Uterus (tissue), 4 donors: ENCODE data around the gene BEND7. TPM values are rescaled to one million over a fixed set of nuclear protein-coding genes. Genes with fewer than 3 reads are reported as not detected.
A peak's percentile ranks its signal among the peaks of the same experiment; 100 is the strongest.
"Not testable (repeated sequence)": the region's sequence is repeated elsewhere in the genome, so short reads cannot be mapped to it uniquely, and the experiment has no call there.

Experiments
- DNase-seq, 2 donors: peaks; one replicate each; pipeline ENCODE4 v3.0.0-alpha.2; 2019 to 2020
- H3K27ac ChIP-seq, 2 donors: fragments of 200-600 bp; sonication (generic); 1 replicate in 1 of 2; 2 replicates in 1 of 2; pipeline ENCODE4 v1.5.1; 2016 to 2018
- H3K27me3 ChIP-seq, 2 donors: fragments of 200-600 bp; sonication (generic); one replicate each; pipeline ENCODE4 v1.5.1; 2018 to 2019; ENCODE audit warnings: control low read depth in 1 of 2
- H3K36me3 ChIP-seq, 2 donors: fragments of 200-600 bp; sonication (generic); one replicate each; pipeline ENCODE4 v1.5.1; 2019; ENCODE audit warnings: control low read depth in 1 of 2
- H3K4me1 ChIP-seq, 2 donors: fragments of 200-600 bp; sonication (generic); one replicate each; pipeline ENCODE4 v1.5.1; 2018 to 2019; ENCODE audit warnings: control low read depth in 1 of 2
- H3K4me3 ChIP-seq, 2 donors: fragments of 200-600 bp; sonication (generic); 1 replicate in 1 of 2; 2 replicates in 1 of 2; pipeline ENCODE4 v1.5.1; 2018 to 2019; ENCODE audit warnings: mild to moderate bottlenecking in 1 of 2
- H3K9me3 ChIP-seq, 2 donors: fragments of 200-600 bp; sonication (generic); one replicate each; pipeline ENCODE4 v1.5.1; 2019; ENCODE audit warnings: control low read depth in 1 of 2
- POLR2A ChIP-seq, 2 donors: fragments of 450-650 bp; IDR thresholded peaks; one replicate each; pipeline ENCODE4 v1.6.1; 2016; ENCODE audit warnings: antibody characterized with exemption in 2 of 2, mild to moderate bottlenecking in 1 of 2, moderate library complexity in 1 of 2
- intact Hi-C: fragments of 100-400 bp; cut with DNase I; formaldehyde crosslinking; loops from one replicate; pipeline ENCODE4 v1.15.1; 2023; ENCODE audit warnings: low total_unique reads
- total RNA-seq, 4 donors: library from RNA; depleted of rRNA in 3 of 4; stranded (reverse); fragments of >200 nt in 3 of 4; gene quantifications; one replicate each; pipeline versions ENCODE4 v1.1.0 to v1.2.4, GENCODE V29; 2014 to 2023
- TF ChIP-seq, protein P1 (sequence below), 4 experiments: fragments of 200-600 bp in 2 of 4; fragments of 450-650 bp in 2 of 4; sonication (generic) in 2 of 4; IDR thresholded peaks; one replicate each; pipeline ENCODE4 v1.5.1; 2016 to 2019; ENCODE audit warnings: antibody characterized with exemption in 4 of 4, mild to moderate bottlenecking in 2 of 4, moderate library complexity in 1 of 4
- donor health status: DM: yes; HTN: yes; CAD: no.

BEND7 gene
- total RNA-seq, 4 donors from 2014 or later: 3.3 to 32.7 (median 11.9) TPM

DNA sequence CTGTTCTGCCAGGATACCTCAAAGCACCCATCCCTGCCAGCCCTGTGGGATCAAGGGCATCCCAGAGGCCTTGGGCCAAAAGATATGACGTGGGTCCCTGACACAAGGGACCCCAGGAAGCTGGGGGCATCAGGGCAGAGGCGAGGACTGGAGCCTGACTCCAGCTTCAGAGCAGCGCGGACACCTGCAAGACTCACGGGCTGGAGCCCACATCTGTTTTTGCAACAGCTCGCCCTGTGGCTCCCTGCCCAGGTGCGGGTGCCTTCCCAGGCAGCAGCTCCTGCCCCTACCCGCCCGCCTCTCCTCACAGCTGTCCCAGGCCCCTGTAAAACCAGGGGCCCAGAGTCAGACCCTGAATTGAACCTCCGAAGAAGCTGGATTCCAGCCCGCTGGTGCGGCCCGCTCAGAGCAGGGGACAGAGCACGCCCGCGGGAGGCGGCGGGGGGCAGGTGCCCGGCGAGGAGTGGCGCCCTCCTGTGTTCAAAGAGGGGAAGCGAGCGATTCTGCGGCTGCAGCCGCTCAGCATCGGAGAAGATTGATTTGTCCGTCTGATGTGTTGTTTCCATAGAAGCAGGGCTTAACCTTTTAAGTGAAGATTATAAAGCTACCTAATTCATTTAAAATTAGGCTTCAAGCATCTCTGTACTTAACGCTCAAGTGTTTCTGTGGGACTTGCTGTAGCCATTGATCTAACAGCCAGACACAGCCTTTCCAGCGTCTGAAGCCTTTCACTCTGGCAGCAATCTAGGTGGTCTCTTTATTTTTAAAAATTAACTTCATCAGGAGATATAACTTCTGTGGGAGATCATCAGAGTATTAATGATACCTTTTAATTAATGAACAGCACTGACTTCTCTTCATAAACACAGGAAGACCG lies 88.4 kb downstream of the BEND7 start:
- DNase-seq: peak in 1 of 2 donors; percentile 35
- intact Hi-C loops: no loop called here
- H3K4me3 ChIP-seq: peak overlapping the region in 1 of 2 donors; percentile 15
- no peak overlapping the region for H3K27ac ChIP-seq
- H3K9me3 ChIP-seq: no peaks in the 10 kb centered on the region
- H3K36me3 ChIP-seq: no peaks in the 10 kb centered on the region
- H3K4me1 ChIP-seq: no peaks in the 10 kb centered on the region
- no peaks in the 10 kb centered on the region for H3K27me3 ChIP-seq
- TF ChIP-seq, protein P1, sequence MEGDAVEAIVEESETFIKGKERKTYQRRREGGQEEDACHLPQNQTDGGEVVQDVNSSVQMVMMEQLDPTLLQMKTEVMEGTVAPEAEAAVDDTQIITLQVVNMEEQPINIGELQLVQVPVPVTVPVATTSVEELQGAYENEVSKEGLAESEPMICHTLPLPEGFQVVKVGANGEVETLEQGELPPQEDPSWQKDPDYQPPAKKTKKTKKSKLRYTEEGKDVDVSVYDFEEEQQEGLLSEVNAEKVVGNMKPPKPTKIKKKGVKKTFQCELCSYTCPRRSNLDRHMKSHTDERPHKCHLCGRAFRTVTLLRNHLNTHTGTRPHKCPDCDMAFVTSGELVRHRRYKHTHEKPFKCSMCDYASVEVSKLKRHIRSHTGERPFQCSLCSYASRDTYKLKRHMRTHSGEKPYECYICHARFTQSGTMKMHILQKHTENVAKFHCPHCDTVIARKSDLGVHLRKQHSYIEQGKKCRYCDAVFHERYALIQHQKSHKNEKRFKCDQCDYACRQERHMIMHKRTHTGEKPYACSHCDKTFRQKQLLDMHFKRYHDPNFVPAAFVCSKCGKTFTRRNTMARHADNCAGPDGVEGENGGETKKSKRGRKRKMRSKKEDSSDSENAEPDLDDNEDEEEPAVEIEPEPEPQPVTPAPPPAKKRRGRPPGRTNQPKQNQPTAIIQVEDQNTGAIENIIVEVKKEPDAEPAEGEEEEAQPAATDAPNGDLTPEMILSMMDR (IDR thresholded peaks at IDR 0.05): peak; percentile 61 to 69 (median 63)
- TF ChIP-seq POLR2A (IDR thresholded peaks at IDR 0.05): no peak

DNA sequence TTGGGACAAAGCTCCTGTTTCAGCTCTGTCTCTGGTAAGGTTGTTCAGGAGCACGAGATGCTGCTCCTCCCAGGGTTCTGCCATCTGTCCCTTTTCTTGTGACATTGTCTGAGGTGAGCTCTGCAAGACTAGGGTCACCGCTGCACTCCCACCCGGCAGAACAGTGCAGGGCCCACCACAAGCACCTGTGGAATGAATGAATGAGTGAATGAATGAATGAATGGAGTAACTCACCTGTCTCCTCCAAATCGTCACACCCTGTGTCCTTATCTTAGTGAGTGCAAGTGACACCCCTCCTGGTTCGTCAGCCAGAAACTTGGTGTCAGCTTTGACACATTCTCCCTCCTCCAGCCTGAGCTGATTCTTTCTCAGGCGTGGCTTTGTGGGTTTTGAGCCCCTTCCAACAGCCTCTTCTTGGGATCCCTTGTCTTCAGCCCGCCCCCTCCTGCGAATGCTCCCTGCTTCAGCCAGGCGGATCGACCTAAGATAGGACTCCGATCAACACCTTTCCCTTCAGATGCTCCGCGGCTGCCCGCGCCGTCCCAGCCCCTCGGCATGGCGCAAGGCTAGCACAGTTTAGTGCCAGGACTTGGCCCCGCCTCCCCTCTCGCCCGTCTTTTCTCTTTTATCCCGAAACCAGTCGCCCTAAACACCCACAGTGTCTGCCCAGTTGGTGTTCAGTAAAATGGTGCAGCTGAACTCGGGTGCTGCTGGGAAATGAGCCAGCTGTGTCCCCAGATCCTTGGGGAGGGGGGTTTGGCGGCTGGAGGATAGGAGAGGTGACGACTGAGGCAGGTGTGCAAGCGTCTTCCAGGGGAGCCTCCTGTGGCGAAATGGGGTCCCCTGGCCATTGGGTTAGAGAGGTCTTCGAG lies 89.3 kb downstream of the BEND7 start:
- no peak overlapping the region for H3K4me3 ChIP-seq
- intact Hi-C loops: no loop called here
- H3K27ac ChIP-seq: no peak overlapping the region
- DNase-seq: peak; percentile 16 to 19
- no peak for TF ChIP-seq POLR2A (IDR thresholded peaks at IDR 0.05)
- TF ChIP-seq, protein P1 (IDR thresholded peaks at IDR 0.05): no peak
- no peaks in the 10 kb centered on the region for H3K27me3 ChIP-seq
- H3K4me1 ChIP-seq: no peaks in the 10 kb centered on the region
- no peaks in the 10 kb centered on the region for H3K9me3 ChIP-seq
- H3K36me3 ChIP-seq: no peaks in the 10 kb centered on the region

DNA sequence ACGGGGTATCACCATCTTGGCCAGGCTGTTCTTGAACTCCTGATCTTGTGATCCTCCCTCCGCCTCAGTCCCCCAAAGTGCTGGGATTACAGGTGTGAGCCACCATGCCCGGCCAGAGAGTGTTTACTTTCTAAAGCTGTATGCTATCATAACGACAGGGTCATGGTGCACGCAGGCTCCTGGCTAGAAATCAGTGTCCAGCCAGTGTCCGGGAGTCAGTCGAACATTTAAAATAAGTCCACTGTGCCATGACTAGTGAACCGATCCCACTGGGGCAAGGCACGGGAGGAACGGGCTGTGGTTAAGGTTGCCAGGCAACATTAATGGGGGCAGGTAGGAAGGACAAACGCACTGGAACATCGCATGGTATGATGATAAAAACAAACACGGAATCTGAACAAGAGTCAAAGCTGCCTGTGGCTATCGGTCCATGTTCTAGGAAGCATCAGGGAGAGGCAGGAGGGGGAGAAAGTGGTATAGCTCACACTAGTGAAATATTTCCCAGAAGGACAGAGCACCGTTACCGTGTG lies 91.7 kb downstream of the BEND7 start:
- TF ChIP-seq POLR2A (IDR thresholded peaks at IDR 0.05): no peak
- TF ChIP-seq, protein P1 (IDR thresholded peaks at IDR 0.05): no peak
- intact Hi-C loops: no loop called here
- H3K27ac ChIP-seq: no peak overlapping the region
- no peaks in the 10 kb centered on the region for H3K36me3 ChIP-seq
- no peaks in the 10 kb centered on the region for H3K9me3 ChIP-seq
- no peak for DNase-seq
- no peaks in the 10 kb centered on the region for H3K27me3 ChIP-seq
- H3K4me1 ChIP-seq: no peaks in the 10 kb centered on the region
- H3K4me3 ChIP-seq: no peak overlapping the region

DNA sequence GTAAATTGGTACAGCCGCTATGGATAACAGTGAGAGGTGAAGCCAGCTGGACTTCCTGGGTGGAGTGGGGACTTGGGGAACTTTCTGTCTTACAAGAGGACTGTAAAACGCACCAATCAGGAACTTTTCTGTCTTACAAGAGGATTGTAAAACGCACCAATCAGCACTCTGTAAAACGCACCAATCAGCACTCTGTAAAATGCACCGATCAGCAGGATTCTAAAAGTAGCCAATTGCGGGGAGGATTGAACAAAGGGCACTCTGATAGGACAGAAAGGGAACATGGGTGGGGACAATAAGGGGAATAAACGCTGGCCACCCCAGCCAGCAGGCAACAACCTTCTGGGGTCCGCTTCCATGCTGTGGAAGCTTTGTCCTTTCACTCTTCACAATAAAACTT lies 100.9 kb downstream of the BEND7 start:
- H3K27ac ChIP-seq, intact Hi-C loops, H3K4me1 ChIP-seq, DNase-seq, H3K9me3 ChIP-seq, H3K27me3 ChIP-seq, H3K36me3 ChIP-seq, H3K4me3 ChIP-seq: not testable (repeated sequence)

DNA sequence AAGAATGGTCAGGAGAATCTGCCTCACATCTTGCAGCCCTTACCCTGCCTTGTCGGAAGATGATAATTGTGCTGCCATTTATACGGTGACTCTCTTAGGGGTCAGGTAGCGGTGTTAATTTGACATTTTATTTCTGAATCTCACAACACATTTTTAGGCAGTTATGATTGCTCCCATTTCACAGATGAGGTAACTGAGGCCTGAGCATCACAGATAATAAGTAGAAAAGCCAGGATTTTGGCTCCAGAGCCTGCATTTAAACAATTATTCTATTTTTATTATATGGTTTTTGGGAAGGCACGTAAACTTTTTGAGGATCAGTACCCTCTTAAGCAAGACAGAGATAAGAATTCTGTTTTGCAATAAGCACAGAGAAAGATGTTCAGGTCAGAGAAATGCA lies 103.4 kb downstream of the BEND7 start:
- H3K4me3 ChIP-seq: no peak overlapping the region
- no peak overlapping the region for H3K27ac ChIP-seq
- H3K36me3 ChIP-seq: no peaks in the 10 kb centered on the region
- intact Hi-C loops: no loop called here
- no peaks in the 10 kb centered on the region for H3K9me3 ChIP-seq
- DNase-seq: no peak
- no peak for TF ChIP-seq POLR2A (IDR thresholded peaks at IDR 0.05)
- TF ChIP-seq, protein P1 (IDR thresholded peaks at IDR 0.05): no peak
- H3K4me1 ChIP-seq: no peaks in the 10 kb centered on the region
- H3K27me3 ChIP-seq: no peaks in the 10 kb centered on the region
